ENCODE results near the gene APOC3.

- no peak for TF ChIP-seq CTCF (IDR thresholded peaks at IDR 0.05)
- no peak for TF ChIP-seq EP300 (IDR thresholded peaks at IDR 0.05)
- no peak for TF ChIP-seq POLR2A (IDR thresholded peaks at IDR 0.05)
Measured at GRCh38 chr11:116796548-116796947, 33.2 kb upstream of the APOC3 start.
